NCI-H1092 (cell line): ENCODE results near the gene DCTN2.
"Not testable (repeated sequence)": the region's sequence is repeated elsewhere in the genome, so short reads cannot be mapped to it uniquely, and the experiment has no call there.

ENCODE experiments used
- DNase-seq: peaks from one replicate; lab custom pipeline; 2025; lab: John Stamatoyannopoulos, UW

DCTN2 gene

GRCh38 chr12:57546438-57547287 is at the start of gene DCTN2:
TSS of gene DCTN2 (minus strand) at chr12:57547192. CDS start at chr12:57547063, 129 bp downstream.
- peak; percentile 94 for DNase-seq

GRCh38 chr12:57593187-57593586 is 46.2 kb upstream of the DCTN2 start:
- DNase-seq: no peak

GRCh38 chr12:57592551-57593165 is 45.7 kb upstream of the DCTN2 start:
- no peak for DNase-seq

GRCh38 chr12:57591782-57592325 is 44.9 kb upstream of the DCTN2 start:
- DNase-seq: no peak

GRCh38 chr12:57590864-57591781 is 44.1 kb upstream of the DCTN2 start, which contains the start of gene PIP4K2C:
TSS of gene PIP4K2C (plus strand) at chr12:57591192. CDS start at chr12:57591290, 98 bp downstream.
- DNase-seq: peak; percentile 44

- no peak for DNase-seq
Measured at GRCh38 chr12:57590479-57590863, 43.5 kb upstream of the DCTN2 start.

- not testable (repeated sequence) for DNase-seq
Measured at GRCh38 chr12:57588951-57589610, 42.1 kb upstream of the DCTN2 start.

- DNase-seq: no peak
Measured at GRCh38 chr12:57586832-57587429, 39.9 kb upstream of the DCTN2 start.

- no peak for DNase-seq
Measured at GRCh38 chr12:57586128-57586527, 39.1 kb upstream of the DCTN2 start.

GRCh38 chr12:57585156-57585555 is 38.2 kb upstream of the DCTN2 start:
- DNase-seq: no peak

- DNase-seq: no peak
Measured at GRCh38 chr12:57584690-57585089, 37.7 kb upstream of the DCTN2 start.

GRCh38 chr12:57584050-57584449 is 37.1 kb upstream of the DCTN2 start:
- DNase-seq: no peak

- DNase-seq: peak; percentile 63
Measured at GRCh38 chr12:57583008-57583831, 36.2 kb upstream of the DCTN2 start.

GRCh38 chr12:57582440-57582839 is 35.4 kb upstream of the DCTN2 start:
- no peak for DNase-seq

GRCh38 chr12:57581802-57582201 is 34.8 kb upstream of the DCTN2 start:
- DNase-seq: no peak

GRCh38 chr12:57580466-57580795 is 33.4 kb upstream of the DCTN2 start:
- DNase-seq: no peak

GRCh38 chr12:57579677-57580465 is 32.9 kb upstream of the DCTN2 start:
- DNase-seq: no peak

GRCh38 chr12:57579011-57579410 is 32.0 kb upstream of the DCTN2 start:
- no peak for DNase-seq

- no peak for DNase-seq
Measured at GRCh38 chr12:57577981-57578758, 31.2 kb upstream of the DCTN2 start.
